GM12878 (cell line): ENCODE measurements around the gene TIMP2. TPM values are rescaled to one million over a fixed set of nuclear protein-coding genes. Genes with fewer than 3 reads are reported as not detected.

Source experiments
- ATAC-seq: fragments of 200-7000 bp; cut with Tn5 transposase; 3 replicates; pipeline ENCODE4 v1.9.1; 2020; ENCODE audit warnings: mild to moderate bottlenecking, moderate library complexity
- BruUV-seq: library from RNA; stranded (reverse); fragments of 400-500 nt; replicated peaks from 2 replicates; lab custom pipeline; 2021; lab: Mats Ljungman, UMichigan
- CTCF ChIA-PET: fragments of 300-600 bp; sonication (Branson Sonifier 250); formaldehyde crosslinking; extraction: SDS; loops from one replicate; lab custom pipeline; 2021; ENCODE audit warnings: inconsistent platforms; lab: Yijun Ruan, JAX
- POLR2A ChIA-PET: fragments of 350-600 bp; formaldehyde crosslinking; extraction: SDS; loops from one replicate; lab custom pipeline; 2021; ENCODE audit warnings: inconsistent platforms; lab: Charles Lee
- RAD21 ChIA-PET: fragments of 300-600 bp; sonication (Branson Sonifier 250); formaldehyde crosslinking; loops from one replicate; lab custom pipeline; 2023; ENCODE audit warnings: antibody characterized with exemption; ENCODE audit not compliant: unreplicated experiment; lab: Charles Lee
- SMC1A ChIA-PET: fragments of 300-600 bp; sonication (Branson Sonifier 250); formaldehyde crosslinking; loops from one replicate; lab custom pipeline; 2023; ENCODE audit not compliant: unreplicated experiment, uncharacterized antibody; lab: Charles Lee
- DNase-seq: peaks from one replicate; pipeline ENCODE4 v3.0.0-alpha.2; 2011; ENCODE audit warnings: low read depth, low spot score
- FAIRE-seq: peaks from 3 replicates; lab custom pipeline; 2011; peaks lifted over from hg19 to GRCh38; lab: Jason Lieb, UNC
- H2AFZ ChIP-seq: 2 replicates; pipeline ENCODE4 v1.6.0; 2011; ENCODE audit warnings: low read depth, low read length, control low read depth; ENCODE audit not compliant: control insufficient read depth
- H3K27ac ChIP-seq: 2 replicates; pipeline ENCODE4 v1.5.1; 2011; ENCODE audit warnings: control low read depth; ENCODE audit not compliant: control insufficient read depth, insufficient read depth
- H3K27me3 ChIP-seq, 2 experiments: replicated peaks in 1 of 2; 2 replicates each; pipeline versions ENCODE4 v1.6.0 to v1.6.1; 2011; ENCODE audit warnings: low read length in 1 of 2; ENCODE audit not compliant: control insufficient read depth in 2 of 2, insufficient read depth in 2 of 2
- H3K36me3 ChIP-seq, 2 experiments: 2 replicates each; pipeline ENCODE4 v1.5.1; 2011; ENCODE audit warnings: low read length in 1 of 2; ENCODE audit not compliant: control insufficient read depth in 2 of 2, insufficient read depth in 2 of 2
- H3K4me1 ChIP-seq: 2 replicates; pipeline ENCODE4 v1.6.1; 2011; ENCODE audit warnings: mild to moderate bottlenecking, low read length, moderate library complexity, mixed read lengths; ENCODE audit not compliant: control insufficient read depth, insufficient read depth
- H3K4me2 ChIP-seq: 2 replicates; pipeline ENCODE4 v1.6.0; 2011; ENCODE audit warnings: control low read depth; ENCODE audit not compliant: control insufficient read depth, insufficient read depth
- H3K4me3 ChIP-seq: fragments of 200-600 bp; sonication (generic); 2 replicates; pipeline ENCODE4 v1.5.1; 2016
- H3K79me2 ChIP-seq: 2 replicates; pipeline ENCODE4 v1.6.0; 2011; ENCODE audit warnings: low read length; ENCODE audit not compliant: control insufficient read depth, insufficient read depth
- H3K9ac ChIP-seq: 2 replicates; pipeline ENCODE4 v1.8.0; 2011; ENCODE audit warnings: low read length, control low read depth, mixed read lengths; ENCODE audit not compliant: control insufficient read depth, insufficient read depth
- H3K9me3 ChIP-seq: replicated peaks from 3 replicates; pipeline ENCODE4 v1.5.1; 2011; ENCODE audit warnings: mild to moderate bottlenecking, low read length; ENCODE audit not compliant: control insufficient read depth, insufficient read depth
- H4K20me1 ChIP-seq: 2 replicates; pipeline ENCODE4 v1.6.0; 2011; ENCODE audit not compliant: control insufficient read depth, insufficient read depth
- BHLHE40 ChIP-seq, 2 experiments: fragments of 450-650 bp in 1 of 2; IDR thresholded peaks; 2 replicates each; pipeline ENCODE4 v1.6.1; 2011 to 2017; ENCODE audit warnings: low read depth in 2 of 2, borderline replicate concordance in 1 of 2, improper control_type of control experiment in 1 of 2, low read length in 1 of 2, mild to moderate bottlenecking in 1 of 2
- BRCA1 ChIP-seq: IDR thresholded peaks from 2 replicates; pipeline ENCODE4 v1.6.1; 2011; ENCODE audit warnings: low read depth, low read length, improper control_type of control experiment
- CBX3 ChIP-seq: fragments of 200-600 bp; sonication (generic); IDR thresholded peaks from 2 replicates; pipeline ENCODE4 v1.6.1; 2016; ENCODE audit warnings: low read depth, borderline replicate concordance
- KAT2A ChIP-seq: conservative IDR thresholded peaks from 2 replicates; pipeline ENCODE4 v1.6.1; 2011; ENCODE audit warnings: low read depth, low read length; ENCODE audit not compliant: control insufficient read depth
- KDM1A ChIP-seq: fragments of 200-600 bp; sonication (generic); IDR thresholded peaks from 2 replicates; pipeline ENCODE4 v1.6.1; 2016; ENCODE audit warnings: borderline replicate concordance
- MXI1 ChIP-seq: fragments of 150-350 bp; IDR thresholded peaks from 2 replicates; pipeline ENCODE4 v1.6.1; 2011; ENCODE audit warnings: low read depth, mild to moderate bottlenecking, inconsistent platforms, low read length, improper control_type of control experiment
- NFYA ChIP-seq: IDR thresholded peaks from 2 replicates; pipeline ENCODE4 v1.6.1; 2011; ENCODE audit warnings: low read depth, mild to moderate bottlenecking, low read length, improper control_type of control experiment, borderline replicate concordance
- NR2C1 ChIP-seq: fragments of 450-650 bp; IDR thresholded peaks from 2 replicates; pipeline ENCODE4 v1.6.1; 2017; ENCODE audit warnings: antibody characterized with exemption, mild to moderate bottlenecking, moderate library complexity
- RAD21 ChIP-seq: IDR thresholded peaks from 2 replicates; pipeline ENCODE4 v1.6.1; 2011; ENCODE audit warnings: mild to moderate bottlenecking, low read depth, low read length, moderate library complexity; ENCODE audit not compliant: insufficient read depth
- SIX5 ChIP-seq: IDR thresholded peaks from 2 replicates; pipeline ENCODE4 v1.6.1; 2011; ENCODE audit warnings: mild to moderate bottlenecking, low read depth, low read length, moderate library complexity; ENCODE audit not compliant: severe bottlenecking
- SREBF2 ChIP-seq: IDR thresholded peaks from 2 replicates; pipeline ENCODE4 v1.6.1; 2012; ENCODE audit warnings: mild to moderate bottlenecking, low read length
- SUPT20H ChIP-seq: IDR thresholded peaks from 2 replicates; pipeline ENCODE4 v1.6.1; 2011; ENCODE audit warnings: low read depth, mild to moderate bottlenecking, low read length, moderate library complexity, borderline replicate concordance; ENCODE audit not compliant: control insufficient read depth
- ZBTB40 ChIP-seq: fragments of 450-650 bp; IDR thresholded peaks from 2 replicates; pipeline ENCODE4 v1.6.1; 2016; ENCODE audit warnings: mild to moderate bottlenecking, moderate library complexity, borderline replicate concordance
- WGBS: methylation state at CpG from one replicate; pipeline ENCODE4 v1.1.6; 2016; ENCODE audit warnings: low lambda C conversion rate; ENCODE audit not compliant: insufficient replicate concordance, insufficient coverage; ENCODE audit errors: missing lambda C conversion rate; 5-methylcytosine and 5-hydroxymethylcytosine counted together
- in situ Hi-C: fragments of 300-500 bp; cut with MboI; formaldehyde crosslinking; loops from 9 replicates; pipeline ENCODE4 v1.14.3; 2018; ENCODE audit warnings: mixed read lengths
- intact Hi-C: fragments of 100-400 bp; cut with micrococcal nuclease; formaldehyde crosslinking; loops from one replicate; pipeline ENCODE4 v1.14.2; 2022; ENCODE audit not compliant: unreplicated experiment
- polyA plus RNA-seq, 11 experiments: library from polyadenylated mRNA; depleted of rRNA in 4 of 11; unstranded in 6 of 11; stranded (reverse) in 5 of 11; fragments of >200 nt; fragmentation: Nextera tagmentation in 4 of 11; fragmentation: Illumina TruSeq in 1 of 11; extraction: Ambion mirVana in 4 of 11; extraction: Trizol in 1 of 11; gene quantifications; 1 replicate in 1 of 11; 2 replicates in 10 of 11; pipeline versions ENCODE4 v1.2.1 to v1.2.3, GENCODE V29; 2011 to 2016; ENCODE audit warnings: inconsistent platforms in 2 of 11, missing spikeins in 2 of 11, low read depth in 1 of 11
- total RNA-seq, 4 experiments: library from RNA; depleted of rRNA in 3 of 4; stranded (reverse); fragments of >200 nt in 3 of 4; fragmentation: Illumina TruSeq in 1 of 4; extraction: Trizol in 1 of 4; gene quantifications; 2 replicates each; pipeline versions ENCODE4 v1.2.1 to v1.2.3, GENCODE V29; 2013 to 2021
- TF ChIP-seq, protein P1 (sequence below): fragments of 150-350 bp; IDR thresholded peaks from 2 replicates; pipeline ENCODE4 v1.6.1; 2014; ENCODE audit warnings: mild to moderate bottlenecking, low read depth, low read length

TIMP2 gene
- total and polyA plus RNA-seq, 10 of the 15 experiments (the other 5 are each of a cell fraction or from before 2014, with no cell fraction given): 0.03 to 0.41 (median 0.04) TPM; not detected in 7

DNA sequence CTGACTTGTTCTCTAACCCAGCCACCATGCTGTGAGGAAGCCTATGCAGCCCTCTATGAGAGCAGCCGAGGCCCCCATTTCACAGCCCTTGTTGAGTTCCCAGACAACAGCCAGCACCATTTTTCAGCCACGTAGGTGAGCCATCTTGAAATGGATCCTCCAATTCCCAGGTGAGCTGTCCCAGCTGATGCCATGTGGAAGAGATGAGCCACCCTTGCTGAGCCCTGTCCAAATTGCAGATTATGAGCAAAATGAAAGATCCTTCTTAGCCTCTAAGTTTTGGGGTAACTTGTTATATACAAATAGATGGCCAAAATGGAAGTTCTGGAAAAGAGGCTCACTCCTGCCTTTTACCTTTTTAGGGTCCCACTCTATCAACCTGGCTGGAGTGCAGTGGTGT, 25.7 kb upstream of the TIMP2 start (continued):
- TF ChIP-seq BRCA1: no peak

- no peak for DNase-seq
- H2AFZ ChIP-seq: no peak overlapping the region
- no peaks in the 10 kb centered on the region for H3K36me3 ChIP-seq
- H3K4me3 ChIP-seq: no peak overlapping the region
- H3K9me3 ChIP-seq: peaks cover 10% of the 10 kb centered on the region; the same call in 2 of the 3 replicates
- H4K20me1 ChIP-seq: no peaks in the 10 kb centered on the region
- ChIA-PET POLR2A (no interaction called here), RAD21 (no interaction called here), CTCF (no interaction called here), SMC1A (no interaction called here)
- in situ Hi-C loops: no loop called here
- 33% methylated on average over 18 of the region's 18 CpGs for WGBS
- FAIRE-seq: no peak
- no peak overlapping the region for H3K4me2 ChIP-seq
- no peak overlapping the region for H3K27ac ChIP-seq
- no peaks in the 10 kb centered on the region for H3K4me1 ChIP-seq
- intact Hi-C loops: no loop called here
- peaks cover 0 to 5% of the 10 kb centered on the region in 2 experiments; a peak in 2 of 4 replicates for H3K27me3 ChIP-seq
- no peak overlapping the region for H3K9ac ChIP-seq
- no peaks in the 10 kb centered on the region for H3K79me2 ChIP-seq
- no peak for ATAC-seq
- BruUV-seq: no TSS peak
- TF ChIP-seq NFYA (no peak), SREBF2 (no peak), ZBTB40 (no peak), BHLHE40 (IDR thresholded peaks at IDR 0.05; ENCODE audit: borderline replicate concordance in 1 of 2, low read depth in 2 of 2, low read length in 1 of 2) (no peak), SIX5 (no peak), KDM1A (no peak), KAT2A (no peak), NR2C1 (no peak), RAD21 (no peak), BRCA1 (no peak), CBX3 (no peak), SUPT20H (no peak), MXI1 (no peak)
- TF ChIP-seq, protein P1, sequence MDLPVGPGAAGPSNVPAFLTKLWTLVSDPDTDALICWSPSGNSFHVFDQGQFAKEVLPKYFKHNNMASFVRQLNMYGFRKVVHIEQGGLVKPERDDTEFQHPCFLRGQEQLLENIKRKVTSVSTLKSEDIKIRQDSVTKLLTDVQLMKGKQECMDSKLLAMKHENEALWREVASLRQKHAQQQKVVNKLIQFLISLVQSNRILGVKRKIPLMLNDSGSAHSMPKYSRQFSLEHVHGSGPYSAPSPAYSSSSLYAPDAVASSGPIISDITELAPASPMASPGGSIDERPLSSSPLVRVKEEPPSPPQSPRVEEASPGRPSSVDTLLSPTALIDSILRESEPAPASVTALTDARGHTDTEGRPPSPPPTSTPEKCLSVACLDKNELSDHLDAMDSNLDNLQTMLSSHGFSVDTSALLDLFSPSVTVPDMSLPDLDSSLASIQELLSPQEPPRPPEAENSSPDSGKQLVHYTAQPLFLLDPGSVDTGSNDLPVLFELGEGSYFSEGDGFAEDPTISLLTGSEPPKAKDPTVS: no peak
These were observed 22.3 kb upstream of the TIMP2 start for GRCh38 chr17:78947235-78948149.
